NCI-H460 (cell line): ENCODE measurements around the gene DDX39A. TPM values are rescaled to one million over a fixed set of nuclear protein-coding genes. Genes with fewer than 3 reads are reported as not detected.
"Not testable (repeated sequence)": the region's sequence is repeated elsewhere in the genome, so short reads cannot be mapped to it uniquely, and the experiment has no call there.

Experiments
- DNase-seq: peaks from one replicate; pipeline ENCODE4 v3.0.0-alpha.2; 2016; ENCODE audit warnings: low read depth; ENCODE audit errors: extremely low read depth
- total RNA-seq: library from RNA; depleted of rRNA; stranded (reverse); fragments of >200 nt; shearing (Covaris generic); gene quantifications from 2 replicates; pipeline ENCODE4 v1.2.3, GENCODE V29; 2014

Gene DDX39A
- total RNA-seq, 1 experiment from 2014 or later, result 89.1 TPM

DNA sequence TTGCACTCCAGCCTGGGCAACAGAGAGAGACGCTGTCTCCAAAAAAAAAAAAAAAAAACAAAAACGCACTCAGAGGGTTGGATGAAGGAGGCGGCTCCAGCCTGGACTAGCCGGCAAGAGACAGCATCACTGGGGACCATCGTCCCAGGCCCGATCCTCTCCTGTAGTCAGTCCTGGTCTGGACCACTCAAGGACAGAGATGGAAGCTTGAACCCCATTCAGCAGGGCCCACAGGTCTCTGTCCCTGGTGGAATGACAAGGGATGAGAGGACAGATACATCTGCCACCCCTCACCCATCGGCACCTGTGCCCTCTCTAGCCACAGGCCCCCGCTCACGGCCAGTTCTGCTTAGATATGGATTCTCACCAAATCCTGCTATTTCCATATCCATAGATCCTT is 23.9 kb downstream of the DDX39A start:
- no peak for DNase-seq

DNA sequence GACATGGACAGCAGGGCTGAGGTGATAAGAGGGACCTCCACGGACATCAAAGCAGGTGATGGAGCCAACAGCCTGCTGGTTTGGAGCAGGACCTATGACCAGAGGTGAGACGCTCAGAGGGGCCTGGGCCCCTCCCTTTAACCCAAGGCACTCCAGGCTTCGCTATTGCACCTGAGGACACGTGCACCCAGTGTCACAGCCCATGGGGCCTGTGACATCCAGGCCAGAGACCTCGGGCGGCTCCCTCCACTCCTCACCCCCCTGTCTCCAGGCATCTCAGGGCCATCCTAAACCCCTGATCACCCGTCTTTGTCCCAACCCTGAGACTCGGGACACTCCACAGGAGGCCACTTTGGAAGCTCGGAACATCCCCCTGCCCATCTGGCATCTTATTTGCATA is 25.0 kb downstream of the DDX39A start:
- no peak for DNase-seq

DNA sequence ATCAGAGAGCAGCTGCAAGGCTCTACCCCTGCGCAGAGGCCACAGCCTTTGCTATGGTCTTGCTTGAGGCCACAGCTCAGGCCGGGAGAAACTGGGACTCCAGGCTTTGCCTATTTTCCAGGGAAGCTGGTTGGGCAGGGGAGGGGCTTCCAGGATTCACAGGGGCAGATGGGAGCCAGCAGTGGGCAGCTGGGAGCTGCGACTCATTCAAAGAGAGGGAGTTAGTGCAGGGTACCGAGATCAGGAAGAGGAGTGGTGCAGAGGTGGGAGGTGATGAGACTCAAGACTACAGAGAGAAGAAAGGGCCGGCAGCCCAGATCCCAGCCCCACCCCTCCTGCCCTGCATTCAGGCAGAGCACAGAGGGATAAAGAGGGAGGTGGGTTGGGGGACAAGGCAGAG is 25.8 kb downstream of the DDX39A start:
- DNase-seq, result no peak

DNA sequence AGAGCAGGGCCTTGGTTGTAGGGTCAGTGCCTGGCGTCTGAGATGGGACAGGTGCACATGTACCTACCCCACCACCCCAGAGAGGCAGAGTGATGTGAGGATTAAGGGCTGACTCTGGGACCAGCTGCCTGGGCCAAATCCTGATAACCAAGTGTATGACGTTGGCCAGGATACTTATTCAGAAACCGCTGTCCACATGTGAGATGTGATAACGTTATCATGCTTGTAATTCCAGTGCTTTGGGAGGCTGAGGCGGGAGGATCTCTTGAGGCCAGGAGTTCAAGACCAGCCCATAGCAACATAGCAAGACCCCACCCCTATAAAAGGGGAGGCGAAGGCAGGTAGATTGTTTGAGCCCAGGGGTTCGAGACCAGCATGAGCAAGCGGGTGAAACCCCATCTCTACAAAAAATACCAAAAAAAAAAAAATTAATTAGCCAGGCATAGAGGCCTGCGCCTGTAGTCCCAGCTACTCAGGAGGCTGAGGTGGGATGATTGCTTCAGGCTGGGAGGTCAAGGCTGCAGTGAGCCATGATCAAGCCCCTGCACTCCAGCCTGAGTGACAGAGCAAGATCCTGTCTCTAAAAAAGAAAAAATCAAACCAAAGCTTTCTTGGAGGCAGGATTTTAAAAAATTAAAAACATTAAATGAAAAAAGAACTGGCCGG is 27.9 kb downstream of the DDX39A start:
- DNase-seq, result no peak

DNA sequence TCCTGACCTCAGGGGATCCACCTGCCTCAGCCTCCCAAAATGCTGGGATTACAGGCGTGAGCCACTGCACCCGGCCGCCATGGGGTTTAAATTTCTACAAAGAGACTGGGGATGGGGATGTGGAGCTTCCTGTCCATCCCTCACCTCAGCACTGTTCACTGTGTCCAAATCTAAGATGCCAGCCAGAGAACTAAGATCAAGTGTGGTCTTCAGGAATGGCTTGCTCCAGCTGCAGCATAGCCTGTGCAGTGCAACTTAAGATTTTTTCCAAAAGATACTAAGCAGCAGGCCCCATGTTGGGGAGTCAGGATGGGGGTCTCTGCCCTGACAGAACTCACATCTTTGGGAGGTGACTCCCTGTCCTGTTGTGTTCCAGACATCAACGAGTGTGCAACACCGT is 28.6 kb downstream of the DDX39A start:
- DNase-seq, result no peak

DNA sequence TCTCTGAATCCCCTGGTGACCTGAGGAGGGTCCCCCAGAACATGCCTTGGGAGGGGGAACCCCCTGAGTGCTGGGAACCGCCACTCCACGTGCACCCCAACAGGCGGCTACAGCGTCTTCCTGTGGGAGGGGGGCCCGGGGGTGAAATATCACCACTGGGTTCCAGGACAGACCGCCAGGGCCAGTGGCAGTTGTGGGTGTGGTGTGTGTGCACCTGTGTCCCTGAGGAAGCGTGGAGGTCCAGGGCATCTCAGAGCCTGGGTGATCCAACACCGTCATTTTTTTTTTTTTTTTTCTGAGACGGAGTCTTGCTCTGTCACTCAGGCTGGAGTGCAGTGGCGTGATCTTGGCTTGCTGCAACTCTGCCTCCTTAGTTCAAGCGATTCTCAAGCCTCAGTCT is 33.6 kb downstream of the DDX39A start:
- no peak for DNase-seq

DNA sequence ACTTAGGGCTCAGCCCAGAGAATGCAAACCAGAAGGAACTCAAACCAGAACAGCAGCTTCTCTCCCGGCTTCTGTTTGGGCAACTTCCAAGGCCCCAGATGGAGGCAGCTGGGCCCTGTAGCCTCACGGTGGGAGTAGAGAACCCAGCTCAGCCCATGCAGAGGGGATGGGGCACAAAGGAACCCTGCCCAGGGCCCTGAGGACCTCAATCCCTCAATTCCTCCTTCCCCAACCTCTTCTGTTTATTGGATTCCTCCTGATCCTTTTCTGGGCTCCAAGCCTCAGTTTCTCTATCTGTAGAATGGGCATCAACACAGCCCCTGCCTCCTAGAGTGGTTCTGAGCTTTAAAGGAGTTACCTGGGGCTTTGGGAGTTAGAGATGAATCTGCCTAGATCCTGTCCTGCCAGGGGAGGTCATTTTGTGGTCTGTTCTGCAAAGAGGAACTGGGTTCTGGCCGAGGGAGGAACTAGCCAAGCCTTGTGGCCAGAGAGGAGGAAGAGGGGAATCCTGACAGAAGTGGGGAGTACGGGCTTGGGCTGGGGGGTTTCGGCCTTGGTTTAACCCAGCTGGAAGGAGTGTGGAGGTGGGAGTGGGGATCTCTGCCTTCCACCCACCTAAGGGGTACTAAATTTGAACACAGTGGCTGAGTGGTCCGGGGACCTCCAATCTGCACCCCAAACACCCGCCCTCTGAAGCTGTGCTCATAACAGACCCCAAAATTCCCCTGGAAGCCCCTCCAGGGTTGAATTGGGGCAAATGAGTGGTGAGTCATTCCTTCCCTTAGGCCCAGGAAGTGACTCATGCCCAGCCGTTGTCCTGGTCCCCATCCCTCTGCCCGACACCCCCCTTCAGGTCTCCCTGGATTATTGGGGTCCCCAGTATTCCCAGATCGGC is 35.2 kb downstream of the DDX39A start:
- no peak for DNase-seq

DNA sequence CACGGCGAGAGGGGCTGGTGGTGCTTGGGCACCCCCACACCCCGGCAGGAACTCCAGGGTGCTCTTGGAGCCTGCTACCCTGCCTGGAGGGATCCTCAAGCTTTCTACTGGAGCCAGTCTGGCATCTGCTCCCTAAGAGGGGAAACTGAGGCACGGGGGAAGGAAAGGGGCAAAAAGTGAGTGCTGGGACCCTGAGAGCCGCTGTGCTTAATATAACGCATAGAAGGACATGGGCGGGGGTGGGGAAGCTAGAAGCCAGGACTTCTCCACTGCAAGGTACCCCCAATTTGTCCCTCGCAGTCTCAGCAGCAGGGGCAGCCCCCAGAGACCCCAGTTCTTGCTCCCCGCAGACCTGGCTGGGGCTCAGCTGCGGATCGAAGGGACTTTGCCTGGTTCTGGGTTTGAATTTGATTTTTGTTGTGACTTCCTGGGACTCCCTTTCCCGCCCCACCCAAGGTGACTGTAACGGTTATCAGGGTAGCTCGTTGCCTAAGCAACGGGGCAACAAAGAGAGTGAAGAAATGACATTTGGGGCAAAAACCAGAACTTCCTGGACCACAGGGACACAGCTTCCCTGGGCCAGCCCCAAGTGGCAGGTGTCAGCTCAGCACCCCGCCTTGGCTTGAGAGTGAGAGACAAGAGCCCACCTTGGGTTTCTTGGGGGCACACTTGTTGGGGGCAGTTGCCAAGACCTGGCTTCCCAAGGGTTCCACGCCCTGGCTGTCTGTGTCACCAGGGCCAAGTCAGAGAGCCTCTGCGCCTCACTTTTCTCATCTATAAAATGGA is 37.3 kb downstream of the DDX39A start:
- no peak for DNase-seq

DNA sequence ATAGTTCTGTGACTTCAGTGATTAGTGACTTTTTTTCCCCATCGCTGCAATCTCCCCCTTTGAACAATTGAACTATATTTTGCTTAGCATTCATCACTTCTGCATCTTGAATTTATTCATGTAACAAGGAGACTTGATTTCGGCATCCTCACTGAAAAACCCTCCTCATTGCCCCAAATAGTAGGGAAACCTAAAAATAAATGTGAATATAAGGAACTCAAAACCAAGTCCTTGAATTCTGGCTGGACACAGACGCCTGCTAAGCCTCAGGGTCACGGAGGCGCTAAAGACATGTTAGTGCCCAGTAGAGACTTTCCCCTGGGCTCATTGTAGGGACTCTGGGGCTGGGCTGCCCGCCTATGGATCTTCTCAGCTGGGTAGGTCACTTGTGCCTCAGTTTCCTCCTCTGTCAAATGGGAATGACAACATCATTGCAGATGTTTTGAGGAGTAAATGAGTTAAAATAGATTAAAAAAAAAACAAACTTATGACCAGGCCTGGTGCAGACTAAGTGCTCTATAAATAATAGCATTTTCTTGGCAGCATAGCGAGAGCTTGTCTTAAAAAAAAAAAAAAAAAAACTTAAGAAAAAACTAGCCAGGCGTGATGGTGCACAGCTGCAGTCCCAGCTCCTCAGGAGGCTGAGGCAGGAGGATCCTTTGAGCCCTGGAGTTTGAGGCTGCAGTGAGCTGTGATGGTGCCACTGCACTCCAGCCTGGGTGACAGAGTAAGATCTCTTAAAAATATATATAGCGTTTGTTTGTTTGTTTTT is 39.7 kb downstream of the DDX39A start:
- DNase-seq, result no peak

DNA sequence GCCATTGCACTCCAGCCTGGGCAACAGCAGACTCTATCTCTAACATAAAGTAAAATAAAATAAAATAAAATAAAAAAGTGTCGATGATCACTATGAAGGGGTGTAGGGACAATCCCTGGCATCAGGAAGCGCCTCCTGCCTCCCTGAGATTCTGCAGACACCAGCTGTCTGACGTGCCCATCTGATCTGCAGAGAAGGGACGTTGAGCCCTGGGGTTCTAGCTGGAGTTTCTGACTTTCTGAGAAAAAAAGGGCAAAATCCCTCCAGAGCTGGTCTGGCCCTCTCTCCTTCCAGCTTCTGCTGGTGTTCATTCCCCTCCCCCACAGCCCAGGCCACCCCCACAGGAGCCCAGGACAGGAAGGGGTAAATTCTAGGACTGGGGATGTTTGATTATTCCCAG is 40.3 kb downstream of the DDX39A start:
- DNase-seq, result no peak

DNA sequence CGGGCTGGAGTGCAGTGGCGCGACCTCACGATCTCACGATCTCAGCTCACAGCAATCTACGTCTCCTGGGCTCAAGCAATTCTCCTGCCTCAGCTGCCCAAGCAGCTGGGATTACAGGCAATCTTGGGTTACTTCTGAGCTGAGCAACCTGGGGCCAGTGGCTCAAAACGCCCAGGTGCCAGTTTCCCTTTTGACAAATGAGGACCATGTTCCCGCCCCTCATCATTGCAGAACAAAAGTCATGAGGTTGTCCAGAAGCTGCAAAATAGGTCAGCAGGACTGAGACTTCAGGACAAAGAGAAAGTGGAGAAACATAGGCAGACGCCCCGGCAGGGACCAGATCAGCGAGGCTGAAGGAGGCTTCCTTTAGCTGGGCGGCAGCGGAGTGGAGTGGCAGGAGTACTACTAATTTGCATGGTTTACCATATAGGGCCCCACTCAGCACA is 41.2 kb downstream of the DDX39A start:
- no peak for DNase-seq

DNA sequence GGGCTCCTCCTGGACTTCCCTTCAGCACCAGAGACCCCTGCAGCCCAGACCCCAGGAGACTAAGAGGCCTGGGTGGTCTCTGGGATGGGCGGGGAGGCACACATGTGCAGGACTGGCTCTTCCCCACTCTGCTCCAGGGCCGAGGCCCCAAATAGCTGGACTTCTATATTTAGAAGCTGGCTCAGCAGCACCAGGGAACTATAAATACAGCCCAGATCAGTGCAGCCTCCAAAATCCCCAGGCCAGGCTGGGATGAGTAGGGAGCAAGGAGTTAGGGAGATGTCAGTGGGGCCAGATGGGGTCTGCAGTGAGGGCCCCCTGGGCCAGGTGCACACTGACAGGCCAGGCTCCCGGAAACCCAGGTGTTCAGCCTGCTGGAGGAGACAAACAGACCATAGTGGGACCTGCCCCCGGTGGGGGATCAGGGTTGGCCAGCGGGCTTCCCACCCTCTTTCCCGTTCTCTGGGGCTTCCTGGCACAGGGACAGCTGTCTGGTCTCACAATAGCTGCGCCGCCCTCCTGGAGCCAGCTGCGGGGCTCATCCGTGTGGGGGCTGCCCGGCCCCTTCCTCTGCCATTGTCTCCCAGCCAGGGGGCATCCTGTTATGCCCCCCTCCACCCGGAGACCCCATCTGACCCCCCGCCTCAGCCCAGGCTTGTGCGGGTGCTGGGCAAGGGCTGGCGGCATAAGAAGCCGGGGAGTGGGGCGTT is 43.4 kb downstream of the DDX39A start:
- DNase-seq, result no peak

DNA sequence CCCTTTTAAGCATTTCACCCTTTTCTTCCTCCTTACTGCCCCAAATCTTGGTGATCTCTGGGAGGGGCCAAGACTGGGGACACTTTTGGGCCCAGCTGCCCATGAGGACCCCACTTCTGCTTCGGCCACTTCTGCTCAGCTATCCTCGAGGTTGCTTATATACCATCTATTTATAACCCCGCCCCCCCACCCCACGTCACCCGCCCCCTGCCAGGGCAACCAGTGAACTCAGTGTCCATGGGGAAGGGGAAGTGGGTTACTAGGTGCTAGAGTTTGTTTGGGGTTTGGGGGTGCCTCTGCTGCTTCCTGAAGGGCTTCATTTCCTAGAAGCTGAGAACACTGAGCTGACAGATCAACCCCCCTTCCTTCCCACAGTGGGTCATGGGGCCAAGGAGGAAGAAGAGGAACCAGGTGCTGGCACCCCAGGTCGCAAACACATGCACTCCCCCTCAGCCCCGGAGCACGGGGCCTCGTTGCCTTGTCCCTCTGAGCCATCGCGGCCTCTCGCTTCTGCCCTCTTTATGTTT is 44.0 kb downstream of the DDX39A start:
- DNase-seq, result no peak

DNA sequence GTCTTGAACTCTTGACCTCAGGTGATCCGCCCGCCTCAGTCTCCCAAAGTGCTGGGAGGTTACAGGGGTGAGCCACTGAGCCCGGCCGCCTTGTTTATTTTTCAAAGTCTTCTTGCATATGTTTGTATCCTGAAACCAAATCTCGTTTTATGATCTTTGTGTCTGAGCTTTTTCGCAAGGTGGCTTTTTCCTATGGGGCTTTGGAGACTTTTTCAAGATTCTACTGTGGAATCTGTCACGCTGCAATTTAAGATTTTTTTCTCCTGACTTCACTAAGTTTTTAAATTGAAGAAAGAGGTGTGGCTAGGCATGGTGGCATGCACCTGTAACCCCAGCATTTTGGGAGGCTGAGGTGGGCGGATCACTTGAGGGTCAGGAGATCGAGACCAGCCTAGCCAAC is 44.8 kb downstream of the DDX39A start:
- DNase-seq, result not testable (repeated sequence)

DNA sequence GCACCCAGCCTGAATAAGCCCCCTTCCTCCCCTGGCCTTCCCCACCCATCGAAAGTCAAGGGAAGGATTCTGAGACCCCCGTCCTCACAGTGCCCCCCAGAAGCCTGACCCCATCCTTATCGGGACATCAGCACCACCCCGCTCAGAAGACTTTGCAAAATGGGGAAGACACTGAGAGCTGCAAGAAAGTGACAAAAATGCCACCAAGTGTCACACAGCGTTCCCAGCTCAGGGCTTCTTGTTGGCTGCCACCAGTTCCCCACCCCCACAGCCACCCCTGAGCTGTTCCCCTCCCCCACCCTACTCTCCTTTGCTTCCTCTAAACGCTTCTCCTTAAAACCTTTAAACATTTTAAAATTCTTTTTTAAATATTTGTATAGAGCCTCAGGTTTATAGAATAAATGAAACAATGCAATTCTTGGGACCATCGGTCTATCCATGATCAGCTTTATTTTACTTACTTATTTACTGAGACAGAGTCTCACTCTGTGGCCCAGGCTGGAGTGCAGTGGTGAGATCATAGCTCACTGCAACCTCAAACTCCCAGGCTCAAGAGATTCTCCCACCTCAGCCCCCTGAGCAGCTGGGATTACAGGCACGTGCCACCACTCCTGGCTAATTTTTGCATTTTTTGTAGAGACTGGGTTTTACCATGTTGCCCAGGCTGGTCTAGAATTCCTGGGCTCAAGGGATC is 46.6 kb downstream of the DDX39A start:
- DNase-seq, result not testable (repeated sequence)

DNA sequence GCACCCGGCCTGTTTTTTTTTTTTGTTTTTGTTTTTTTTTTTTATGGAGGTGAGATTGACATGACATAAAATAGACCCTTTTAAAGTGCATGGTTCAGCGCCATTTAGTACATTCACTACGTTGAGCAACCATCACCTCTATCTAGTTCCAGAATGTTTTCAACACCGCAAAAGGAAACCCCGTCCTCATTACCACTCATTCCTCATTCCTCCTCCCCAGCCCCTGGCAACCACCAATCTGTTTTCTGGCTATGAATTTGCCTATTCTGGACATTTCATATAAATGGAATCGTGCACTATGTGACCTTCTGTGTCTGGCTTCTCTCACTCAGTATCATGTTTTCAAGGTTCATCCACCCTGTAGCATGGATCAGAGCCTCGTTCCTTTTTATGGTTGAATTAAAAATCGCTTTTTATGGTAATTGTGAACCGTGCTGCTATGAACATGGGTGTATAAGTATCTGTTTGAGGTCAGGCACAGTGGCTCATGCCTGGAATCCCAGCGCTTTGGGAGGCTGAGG is 47.8 kb downstream of the DDX39A start:
- DNase-seq, result no peak

DNA sequence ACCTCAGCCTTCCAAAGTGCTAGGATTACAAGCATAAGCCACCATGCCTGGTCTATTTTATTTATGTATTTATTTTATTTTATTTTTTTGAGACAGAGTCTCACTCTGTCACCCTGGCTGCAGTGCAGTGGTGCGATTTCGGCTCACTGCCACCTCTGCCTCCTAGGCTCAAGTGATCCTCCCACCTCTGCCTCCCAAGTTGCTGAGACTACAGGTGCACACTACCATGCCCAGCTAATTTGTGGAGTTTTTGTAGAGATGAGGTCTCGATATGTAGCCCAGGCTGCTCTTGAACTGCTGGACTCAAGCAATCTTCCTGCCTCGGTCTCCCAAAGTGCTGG is 48.2 kb downstream of the DDX39A start:
- DNase-seq, result no peak

DNA sequence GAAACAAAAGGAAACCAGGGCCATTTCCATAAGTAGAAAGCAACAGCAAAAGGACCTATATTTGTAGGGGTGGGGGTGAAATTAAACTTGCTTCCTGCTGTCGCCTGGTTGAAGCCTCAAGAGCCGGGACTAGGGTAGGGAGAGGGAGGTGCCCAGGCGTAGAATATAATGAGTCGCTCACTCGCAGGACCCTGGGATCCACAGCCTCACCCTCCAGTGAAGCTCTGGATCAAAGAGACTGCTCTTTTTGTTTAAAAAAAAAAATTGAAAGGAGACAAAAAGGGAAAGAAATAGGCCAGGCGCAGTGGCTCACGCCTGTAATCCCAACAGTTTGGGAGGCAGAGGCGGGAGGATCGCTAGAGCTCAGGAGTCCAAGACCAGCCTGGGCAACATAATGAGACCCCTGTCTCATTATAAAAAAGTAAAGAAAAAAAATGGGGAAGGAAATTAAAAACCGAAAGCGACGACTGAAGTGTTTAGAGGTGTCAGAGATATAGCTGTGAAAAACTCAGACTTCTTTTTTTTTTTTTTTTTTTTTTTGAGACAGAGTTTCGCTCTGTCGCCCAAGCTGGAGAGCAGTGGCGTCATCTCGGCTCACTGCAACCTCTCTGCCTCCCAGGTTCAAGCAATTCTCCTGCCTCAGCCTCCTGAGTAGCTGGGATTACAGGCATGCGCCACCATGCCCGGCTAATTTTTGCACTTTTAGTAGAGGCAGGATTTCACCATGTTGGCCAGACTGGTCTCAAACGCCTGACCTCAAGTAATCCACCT is 48.8 kb downstream of the DDX39A start:
- no peak for DNase-seq
